ENCODE results near the gene PC.
A peak's percentile ranks its signal among the peaks of the same experiment; 100 is the strongest.

The PC gene

DNA sequence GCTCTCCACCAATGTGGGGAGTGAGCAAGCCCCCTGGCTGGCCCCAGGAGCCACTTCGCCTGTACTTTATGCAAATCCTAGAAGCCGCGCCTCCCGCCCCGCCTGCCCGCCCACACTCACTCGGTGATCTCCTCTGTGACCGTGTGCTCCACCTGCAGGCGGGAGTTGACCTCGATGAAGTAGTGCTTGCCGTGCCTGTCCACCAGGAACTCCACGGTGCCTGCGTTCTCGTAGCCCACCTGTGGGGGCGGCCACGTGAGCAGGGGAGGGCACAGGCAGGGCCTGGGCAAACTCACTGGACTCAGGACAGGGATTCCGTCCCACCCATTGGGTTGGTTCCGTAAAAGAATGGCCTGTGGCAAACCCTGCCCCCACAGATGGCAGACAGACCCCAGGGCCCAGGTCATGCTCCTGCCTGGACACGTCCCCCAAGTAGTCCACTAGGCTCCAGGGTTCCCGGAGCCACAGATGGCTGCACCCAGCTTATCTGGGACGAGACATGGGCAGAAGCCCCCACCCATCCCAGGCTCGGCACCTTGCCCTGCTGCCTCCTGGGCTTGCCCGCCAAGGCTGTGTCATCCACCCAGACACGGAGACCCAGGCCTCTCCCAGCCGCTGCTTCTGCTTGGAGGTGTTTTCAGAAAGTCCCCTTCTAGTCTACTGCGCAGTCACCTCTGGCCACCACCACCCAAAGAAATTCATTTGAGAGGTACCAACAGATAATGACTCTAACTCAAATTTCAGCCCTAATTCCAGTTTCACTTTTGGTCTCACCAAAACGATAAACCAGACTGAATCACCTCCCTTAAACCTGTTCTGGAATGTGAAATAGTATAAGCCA lies 89.2 kb downstream of the PC start:
- DNase-seq (ENCODE audit: low read depth in 1 of 2, low spot score in 1 of 2) = peak; percentile 38 to 69

DNA sequence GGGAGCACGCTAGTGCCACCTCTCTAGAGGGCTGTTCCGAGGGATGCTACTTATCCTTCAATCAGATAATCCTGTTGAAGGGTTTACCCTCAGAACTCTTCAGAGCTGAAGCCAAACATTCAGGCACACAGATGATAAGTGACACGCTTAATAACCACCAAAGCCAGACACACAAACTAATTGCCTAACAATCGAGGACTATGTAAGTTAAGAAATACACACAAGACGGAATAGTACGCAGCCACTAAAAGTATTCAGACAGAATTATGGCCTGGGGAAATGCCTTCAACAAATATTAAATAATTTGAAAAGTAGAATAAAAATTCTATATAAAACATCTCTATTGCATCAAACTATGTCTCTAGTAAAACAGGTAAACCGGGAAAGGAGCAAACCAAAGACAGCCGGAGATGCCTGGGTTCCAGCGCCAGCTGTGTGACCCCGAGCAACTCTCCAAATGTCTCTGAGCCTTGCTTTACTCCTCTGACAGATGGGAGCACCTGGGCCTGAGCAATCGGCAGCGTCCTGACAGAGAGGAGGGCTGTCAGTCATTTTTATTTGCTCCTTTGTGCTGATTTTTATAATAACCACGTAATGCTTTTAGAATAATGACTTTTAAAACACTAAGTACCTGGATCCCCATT lies 90.0 kb downstream of the PC start:
- DNase-seq (ENCODE audit: low read depth in 1 of 2, low spot score in 1 of 2) = no peak

DNA sequence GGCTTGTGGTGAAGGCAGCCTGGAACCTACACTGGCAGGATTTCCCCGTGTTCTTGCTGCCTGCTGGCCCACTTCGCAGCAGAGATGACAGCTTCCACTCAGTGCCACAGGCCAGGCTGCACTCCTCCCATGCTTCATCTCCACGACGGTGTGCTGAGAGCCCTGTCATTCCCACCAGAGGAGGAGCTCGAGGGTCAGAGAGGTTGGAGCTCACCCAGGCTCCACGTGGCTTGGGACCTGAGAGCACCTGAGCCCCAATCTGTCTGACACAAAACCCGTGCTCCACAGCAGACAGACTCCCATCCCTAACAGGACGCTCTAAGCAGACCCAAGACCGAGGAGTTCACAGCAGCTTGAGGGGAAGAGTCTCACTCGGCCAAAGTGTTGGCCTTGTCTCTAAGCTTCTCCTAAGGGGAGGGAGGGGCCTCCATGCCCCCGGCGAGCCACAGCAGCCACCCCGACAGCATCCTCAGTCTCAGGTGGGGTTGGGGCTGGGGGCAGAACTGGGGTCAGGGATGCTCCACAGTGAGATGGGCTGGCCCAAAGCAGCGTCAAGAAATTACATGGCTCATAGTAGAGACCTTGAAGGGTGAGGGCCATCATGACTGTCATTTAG lies 90.7 kb downstream of the PC start:
- no peak for DNase-seq (ENCODE audit: low read depth in 1 of 2, low spot score in 1 of 2)

DNA sequence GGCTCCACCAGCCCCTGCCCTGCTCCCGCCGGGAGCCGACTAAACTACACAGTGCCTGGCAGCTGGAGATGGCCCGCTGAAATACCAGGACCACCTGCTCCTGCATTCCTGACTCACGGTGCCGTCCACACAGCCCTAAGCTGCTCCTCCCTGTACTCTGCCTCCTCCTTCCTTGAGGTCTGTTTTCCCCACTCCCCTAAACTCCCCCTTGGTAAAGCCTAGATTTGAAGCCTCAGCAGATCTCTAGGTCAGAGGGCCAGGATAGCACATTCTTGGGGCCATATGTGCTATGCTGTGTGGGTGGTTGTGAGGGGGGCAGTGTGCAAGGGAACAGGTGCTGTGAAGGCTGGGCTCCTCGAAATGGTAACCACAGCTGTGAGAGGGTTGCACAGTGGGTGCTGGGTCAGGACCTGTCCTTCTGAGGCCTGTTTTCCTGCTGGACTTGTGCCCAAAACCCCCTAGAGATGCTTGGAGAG lies 91.6 kb downstream of the PC start:
- no peak for DNase-seq (ENCODE audit: low read depth in 1 of 2, low spot score in 1 of 2)

DNA sequence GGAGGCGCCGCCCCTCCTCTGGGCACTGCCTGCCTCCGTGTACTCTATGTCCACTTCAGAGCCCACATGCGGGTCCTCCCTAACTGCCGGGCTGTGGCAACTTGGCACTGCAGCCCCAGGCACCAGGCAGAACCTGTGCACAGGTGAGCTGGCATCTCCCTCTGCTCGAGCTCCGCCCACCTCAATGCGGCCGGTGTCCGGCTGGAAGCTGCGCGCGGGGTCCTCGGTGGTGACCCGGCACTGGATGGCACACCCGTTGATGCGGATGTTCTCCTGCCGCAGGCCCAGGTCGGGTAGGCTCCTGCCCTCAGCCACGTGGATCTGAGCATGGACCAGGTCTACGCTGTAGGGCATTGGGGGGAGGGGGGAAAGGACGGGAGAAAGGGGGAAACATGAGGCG lies 92.2 kb downstream of the PC start:
- no peak for DNase-seq (ENCODE audit: low read depth in 1 of 2, low spot score in 1 of 2)

DNA sequence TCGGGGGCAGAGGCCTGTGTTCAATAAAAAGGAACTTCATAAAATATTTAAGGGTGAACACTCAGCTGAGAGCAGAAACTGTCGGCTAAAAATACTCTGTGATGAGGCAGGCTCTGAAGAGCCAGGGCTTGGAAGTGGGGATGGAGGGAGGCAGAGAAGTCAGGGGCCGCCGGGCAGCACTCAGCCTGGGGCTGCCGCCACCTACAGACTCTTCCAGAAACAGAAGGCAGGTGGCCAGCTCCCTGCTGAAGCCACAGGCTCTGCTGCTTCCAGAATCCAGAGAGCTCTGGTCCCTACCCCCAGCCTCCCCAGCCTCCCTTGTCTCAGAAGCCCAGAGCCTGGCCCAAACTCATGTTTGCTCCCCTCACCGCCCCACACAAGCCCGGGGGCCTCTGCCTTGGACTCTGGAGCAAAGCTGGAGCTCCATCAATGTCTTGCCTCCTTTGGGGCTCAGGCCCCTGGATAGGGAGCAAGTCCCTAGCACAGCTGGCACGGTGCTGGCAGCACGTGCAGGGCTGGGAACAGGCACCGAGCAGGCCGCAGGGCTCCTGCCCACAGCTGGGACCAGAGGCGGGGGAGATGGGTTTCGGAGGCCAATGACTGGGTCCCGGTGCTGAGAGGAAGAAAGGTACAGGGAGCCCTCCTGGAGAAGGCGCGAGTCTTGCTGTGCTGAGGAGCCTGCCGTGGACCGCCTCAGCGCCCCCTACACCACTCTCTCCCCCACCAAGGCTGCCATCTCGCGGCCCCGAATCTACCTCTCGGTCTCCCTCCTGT lies 93.1 kb downstream of the PC start:
- no peak for DNase-seq (ENCODE audit: low read depth in 1 of 2, low spot score in 1 of 2)

DNA sequence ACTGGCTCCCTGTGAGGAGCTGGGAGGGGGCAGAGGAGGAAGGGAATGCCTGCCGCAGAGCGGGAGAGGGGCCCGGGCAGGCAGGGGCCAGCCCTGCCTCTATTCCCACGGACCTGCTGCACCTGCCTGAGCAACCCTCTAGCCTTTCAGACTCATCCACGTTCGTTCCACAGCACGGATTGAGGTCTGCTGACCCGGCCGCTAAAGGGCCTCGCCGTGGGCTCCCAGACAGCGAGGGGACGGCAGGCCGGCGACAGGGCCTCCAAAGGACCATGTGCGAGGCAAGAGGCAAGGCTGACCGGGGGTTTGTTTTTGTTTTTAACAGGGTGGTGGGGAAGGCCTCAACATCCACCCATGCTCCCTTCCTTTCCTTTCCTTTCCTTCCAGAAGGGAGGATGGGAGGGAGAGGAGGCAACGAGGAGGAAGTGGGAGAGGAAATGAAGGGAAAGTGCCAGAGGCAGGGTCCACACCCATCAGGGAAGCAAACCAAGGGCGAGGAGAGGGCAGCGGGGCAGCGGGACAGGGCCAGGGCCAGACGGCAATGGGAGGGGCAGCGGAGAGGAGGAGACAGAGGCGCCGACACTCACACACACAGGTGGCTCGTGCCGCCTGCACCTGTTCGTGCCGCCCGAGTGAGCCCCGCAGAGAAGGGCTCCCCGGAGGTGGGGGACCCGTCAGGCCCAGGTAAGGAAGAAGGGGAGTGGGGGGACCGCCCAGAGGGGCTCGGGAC lies 93.8 kb downstream of the PC start:
- no peak for DNase-seq (ENCODE audit: low read depth in 1 of 2, low spot score in 1 of 2)

DNA sequence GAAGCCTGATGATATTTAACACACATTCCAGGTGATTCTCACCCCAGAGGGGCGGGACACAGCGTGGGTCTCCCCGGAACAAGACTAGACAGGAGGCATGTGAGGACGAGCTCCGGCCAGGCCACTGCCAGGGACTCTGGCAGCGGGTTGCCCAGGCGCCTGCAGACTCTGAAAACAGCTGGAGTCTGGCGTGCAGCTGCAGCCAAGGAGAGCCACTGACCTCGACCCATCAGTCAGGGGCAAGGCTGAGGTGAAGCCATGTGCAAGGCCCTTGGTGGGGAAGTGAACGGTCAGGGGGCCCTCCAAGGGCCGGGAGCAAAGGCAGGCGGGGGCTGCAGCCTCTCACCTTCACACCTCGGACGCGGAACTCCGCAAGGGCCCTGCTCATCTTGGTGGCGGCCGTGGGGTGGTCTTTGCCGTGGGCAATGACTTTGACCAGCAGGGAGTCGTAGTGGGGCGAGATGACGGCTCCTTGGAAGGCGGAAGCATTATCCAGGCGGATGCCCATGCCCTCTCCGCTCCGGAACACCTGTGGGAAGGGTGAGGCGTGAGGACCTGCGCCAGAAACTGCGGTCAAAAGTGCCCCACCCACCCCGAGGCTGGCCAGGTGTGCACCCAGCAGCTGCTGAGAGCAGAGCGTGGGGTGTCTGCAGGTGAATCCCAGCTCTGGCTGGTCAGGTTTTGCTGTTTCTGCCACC lies 94.6 kb downstream of the PC start:
- DNase-seq (ENCODE audit: low read depth in 1 of 2, low spot score in 1 of 2) = no peak

DNA sequence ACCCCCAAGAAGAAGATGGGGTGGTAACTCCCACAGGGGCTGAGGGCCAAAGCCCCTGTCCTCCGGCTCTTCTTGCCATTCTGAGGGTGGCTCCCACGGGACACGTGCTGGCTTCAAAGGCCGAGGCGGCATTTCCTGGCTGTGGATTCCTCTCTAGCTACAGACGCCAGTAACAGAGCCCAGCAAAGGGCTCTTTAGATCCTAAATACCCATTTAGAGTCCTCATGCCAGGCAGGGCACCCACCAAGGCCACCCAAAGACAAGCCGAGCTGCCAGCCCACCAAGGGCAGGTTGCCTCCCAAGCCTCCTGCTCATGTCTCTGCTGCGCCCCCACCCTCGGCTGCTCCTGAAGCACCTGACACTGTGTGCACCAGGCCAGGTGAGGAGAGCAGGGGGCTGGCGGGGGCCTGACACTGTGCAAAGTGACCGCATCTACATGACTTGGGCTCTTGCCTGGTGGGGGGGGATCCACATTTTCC lies 95.6 kb downstream of the PC start:
- DNase-seq (ENCODE audit: low read depth in 1 of 2, low spot score in 1 of 2) = no peak

DNA sequence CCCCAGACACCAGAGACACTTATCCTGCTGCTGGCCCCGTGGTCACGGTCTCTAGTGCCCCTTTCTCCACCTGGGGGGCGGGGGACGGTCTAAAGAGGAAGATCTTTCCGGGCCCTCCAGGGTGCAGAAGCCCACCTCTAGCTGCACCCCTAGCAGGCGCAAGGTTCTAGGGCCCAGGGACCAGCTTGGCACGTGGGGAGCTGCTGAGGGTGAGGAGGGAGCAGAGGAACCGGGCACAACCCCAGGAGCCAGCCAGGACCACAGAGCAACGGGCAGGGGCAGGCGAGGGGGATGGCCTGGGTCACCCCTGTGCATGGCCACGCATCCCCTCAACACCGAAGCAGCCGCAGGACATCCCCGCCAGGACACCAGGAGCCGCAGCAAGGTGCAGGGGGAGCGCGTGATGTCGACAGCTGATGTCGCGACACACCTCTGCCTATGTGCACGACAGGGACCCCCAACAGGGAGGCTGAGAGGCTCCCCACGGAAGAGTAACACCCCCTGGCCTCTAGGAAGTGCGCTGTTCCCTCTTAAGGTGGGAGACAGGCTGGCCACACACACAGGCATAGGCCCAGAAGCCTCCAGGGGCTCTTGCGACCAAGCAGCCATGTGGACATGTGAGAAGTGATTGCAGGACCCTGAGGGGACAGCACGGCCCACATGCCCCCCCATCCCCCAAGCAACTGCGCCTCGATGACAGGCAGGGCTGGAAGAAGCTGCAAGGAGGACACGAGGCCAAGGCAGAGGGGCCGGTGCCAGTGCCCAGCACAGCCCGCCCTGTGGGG lies 96.2 kb downstream of the PC start:
- no peak for DNase-seq (ENCODE audit: low read depth in 1 of 2, low spot score in 1 of 2)

DNA sequence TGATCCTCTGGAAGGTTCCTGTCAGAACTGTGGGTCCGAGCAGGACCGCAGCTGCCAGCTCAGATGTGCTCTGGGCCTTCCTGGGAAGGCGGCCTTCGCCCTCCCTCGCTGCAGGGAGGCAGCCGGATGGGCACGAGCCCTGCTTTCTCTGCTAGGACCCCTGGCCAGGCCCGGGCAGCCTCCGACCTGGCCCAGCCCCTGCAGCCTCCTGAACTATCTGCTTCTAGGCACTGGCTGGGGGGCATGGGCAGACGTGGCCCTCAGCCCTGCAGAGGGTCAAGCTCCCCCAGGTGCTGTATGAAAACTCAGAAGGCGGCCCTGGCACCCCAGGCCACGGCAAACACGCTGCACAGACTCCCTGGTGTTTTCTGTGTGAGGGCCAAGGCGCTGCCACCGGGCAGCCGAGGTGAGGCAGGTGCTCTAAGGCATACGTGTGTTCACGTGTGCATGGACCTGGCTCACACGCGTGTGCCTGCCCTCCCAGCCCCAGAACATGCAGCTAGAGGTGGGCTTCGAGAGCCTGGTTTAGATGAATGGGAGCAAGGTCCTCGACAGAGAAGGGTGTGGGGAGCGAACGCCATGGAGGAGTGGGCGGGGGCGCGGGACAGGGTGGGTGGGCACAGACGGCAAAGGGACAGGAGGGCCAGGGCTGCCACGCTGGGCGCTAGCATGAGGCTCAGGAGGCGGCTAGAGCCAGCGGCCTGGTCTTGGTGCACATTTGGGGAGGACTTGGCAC lies 97.0 kb downstream of the PC start:
- no peak for DNase-seq (ENCODE audit: low read depth in 1 of 2, low spot score in 1 of 2)

DNA sequence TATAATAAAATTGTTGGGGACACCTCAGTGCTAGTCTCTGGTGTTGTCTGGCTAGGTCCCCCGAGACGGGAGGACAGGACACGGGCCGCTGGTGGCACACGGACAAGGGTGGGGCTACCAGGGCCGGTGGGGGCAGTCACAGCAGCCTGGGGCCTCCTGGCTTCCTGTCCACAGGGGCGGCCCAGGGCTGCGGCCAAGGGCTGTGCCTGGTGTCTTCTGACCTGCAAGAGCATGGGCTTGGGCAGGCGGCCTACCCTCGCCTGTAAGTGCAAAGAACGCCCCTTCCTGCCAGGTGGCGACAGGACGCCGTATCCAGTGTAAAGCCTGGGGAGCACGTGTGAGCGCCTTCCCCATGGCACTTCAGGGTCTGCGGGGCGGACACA lies 97.7 kb downstream of the PC start:
- no peak for DNase-seq (ENCODE audit: low read depth in 1 of 2, low spot score in 1 of 2)

DNA sequence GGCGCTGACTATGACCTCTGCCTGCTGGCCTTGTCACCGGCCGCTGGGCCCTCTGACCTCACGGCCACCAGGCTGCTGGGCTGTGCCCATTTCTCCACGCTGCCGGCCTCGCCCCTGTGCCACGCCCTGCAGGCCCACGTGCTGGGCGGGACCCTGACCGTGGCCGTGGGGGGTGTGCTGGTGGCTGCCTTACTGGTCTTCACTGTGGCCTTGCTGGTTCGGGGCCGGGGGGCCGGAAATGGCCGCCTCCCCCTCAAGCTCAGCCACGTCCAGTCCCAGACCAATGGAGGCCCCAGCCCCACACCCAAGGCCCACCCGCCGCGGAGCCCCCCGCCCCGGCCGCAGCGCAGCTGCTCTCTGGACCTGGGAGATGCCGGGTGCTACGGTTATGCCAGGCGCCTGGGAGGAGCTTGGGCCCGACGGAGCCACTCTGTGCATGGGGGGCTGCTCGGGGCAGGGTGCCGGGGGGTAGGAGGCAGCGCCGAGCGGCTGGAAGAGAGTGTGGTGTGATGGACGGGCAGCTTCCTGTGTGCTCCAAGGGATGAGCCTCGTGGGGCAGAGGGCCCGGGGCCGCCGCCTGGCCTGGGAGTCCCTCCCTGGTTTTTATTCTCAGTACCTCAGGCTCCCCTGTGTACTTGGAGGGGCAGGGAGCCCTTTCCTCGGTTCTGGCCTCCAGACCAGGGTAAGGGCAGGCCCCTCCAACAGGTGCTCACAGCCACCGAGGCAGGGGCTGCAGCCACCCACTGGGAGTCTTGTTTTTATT lies 98.3 kb downstream of the PC start:
- DNase-seq (ENCODE audit: low read depth in 1 of 2, low spot score in 1 of 2) = no peak

DNA sequence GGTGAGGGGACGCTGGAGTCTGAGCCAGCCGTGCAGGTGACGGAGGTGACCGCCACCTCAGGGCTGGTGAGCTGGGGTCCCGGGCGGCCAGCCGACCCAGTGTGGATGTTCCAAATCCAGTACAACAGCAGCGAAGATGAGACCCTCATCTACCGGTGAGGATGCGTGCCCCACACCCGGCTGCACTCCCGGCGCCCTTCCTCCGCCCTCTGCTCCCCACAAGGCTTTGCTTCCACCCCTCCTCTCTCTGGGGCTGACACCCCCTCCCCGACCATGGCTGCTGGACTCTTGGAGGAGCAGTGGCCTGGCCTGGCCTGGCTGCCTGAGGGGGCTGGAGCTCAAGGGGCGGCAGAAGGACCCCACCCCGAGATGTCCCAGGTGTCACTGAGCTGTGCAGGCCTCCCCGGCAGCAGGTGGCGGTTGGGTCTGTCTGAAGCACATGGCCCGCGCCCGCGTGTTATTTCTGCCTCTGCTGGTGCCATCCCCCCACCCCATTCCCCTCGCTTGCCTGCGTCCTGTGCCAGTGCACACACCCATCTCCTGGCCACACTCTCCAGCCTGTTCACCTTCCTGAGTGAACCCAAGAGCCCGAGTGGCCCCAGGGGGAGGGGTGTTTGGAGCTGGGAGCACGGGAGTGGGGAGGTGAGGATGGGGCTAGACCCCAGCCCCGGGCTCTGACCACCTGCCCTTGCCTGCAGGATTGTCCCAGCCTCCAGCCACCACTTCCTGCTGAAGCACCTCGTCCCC lies 99.1 kb downstream of the PC start:
- no peak for DNase-seq (ENCODE audit: low read depth in 1 of 2, low spot score in 1 of 2)

DNA sequence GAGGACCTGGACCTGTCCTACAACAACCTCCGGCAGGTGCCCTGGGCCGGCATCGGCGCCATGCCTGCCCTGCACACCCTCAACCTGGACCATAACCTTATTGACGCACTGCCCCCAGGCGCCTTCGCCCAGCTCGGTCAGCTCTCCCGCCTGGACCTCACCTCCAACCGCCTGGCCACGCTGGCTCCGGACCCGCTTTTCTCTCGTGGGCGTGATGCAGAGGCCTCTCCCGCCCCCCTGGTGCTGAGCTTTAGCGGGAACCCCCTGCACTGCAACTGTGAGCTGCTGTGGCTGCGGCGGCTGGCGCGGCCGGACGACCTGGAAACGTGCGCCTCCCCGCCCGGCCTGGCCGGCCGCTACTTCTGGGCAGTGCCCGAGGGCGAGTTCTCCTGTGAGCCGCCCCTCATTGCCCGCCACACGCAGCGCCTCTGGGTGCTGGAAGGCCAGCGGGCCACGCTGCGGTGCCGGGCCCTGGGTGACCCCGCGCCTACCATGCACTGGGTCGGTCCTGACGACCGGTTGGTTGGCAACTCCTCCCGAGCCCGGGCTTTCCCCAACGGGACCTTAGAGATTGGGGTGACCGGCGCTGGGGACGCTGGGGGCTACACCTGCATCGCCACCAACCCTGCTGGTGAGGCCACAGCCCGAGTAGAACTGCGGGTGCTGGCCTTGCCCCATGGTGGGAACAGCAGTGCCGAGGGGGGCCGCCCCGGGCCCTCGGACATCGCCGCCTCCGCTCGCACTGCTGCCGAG lies 99.8 kb downstream of the PC start:
- DNase-seq (ENCODE audit: low read depth in 1 of 2, low spot score in 1 of 2) = no peak

DNA sequence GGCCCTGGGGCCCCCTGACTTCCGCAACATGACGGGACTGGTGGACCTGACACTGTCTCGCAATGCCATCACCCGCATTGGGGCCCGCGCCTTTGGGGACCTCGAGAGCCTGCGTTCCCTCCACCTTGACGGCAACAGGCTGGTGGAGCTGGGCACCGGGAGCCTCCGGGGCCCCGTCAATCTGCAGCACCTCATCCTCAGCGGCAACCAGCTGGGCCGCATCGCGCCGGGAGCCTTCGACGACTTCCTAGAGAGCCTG lies 100.3 kb downstream of the PC start:
- no peak for DNase-seq (ENCODE audit: low read depth in 1 of 2, low spot score in 1 of 2)
